A549 (cell line): ENCODE results near the gene GAS2L2.

ENCODE experiments used
- CHD4 ChIP-seq: fragments of 200-600 bp; sonication (generic); IDR thresholded peaks from 2 replicates; pipeline ENCODE4 v1.6.1; 2016; ENCODE audit warnings: antibody characterized with exemption, mild to moderate bottlenecking, borderline replicate concordance
- EP300 ChIP-seq, 2 experiments: fragments of >200 bp; sonication (Bioruptor Twin); formaldehyde crosslinking; IDR thresholded peaks; 2 replicates in 1 of 2; 3 replicates in 1 of 2; pipeline ENCODE4 v1.6.1; 2016 to 2017
- HOXA7 ChIP-seq: fragments of 250-450 bp; sonication (Bioruptor Pico); IDR thresholded peaks from 2 replicates; pipeline ENCODE4 v1.5.0; 2020; ENCODE audit warnings: mild to moderate bottlenecking, moderate library complexity
- POLR2A ChIP-seq: IDR thresholded peaks from 2 replicates; pipeline ENCODE4 v1.6.1; 2012; ENCODE audit warnings: mild to moderate bottlenecking, low read length
- RFX5 ChIP-seq: fragments of 450-650 bp; IDR thresholded peaks from 2 replicates; pipeline ENCODE4 v1.7.1; 2014; ENCODE audit warnings: antibody characterized with exemption, mild to moderate bottlenecking, moderate library complexity
- TFCP2L1 ChIP-seq: fragments of 250-450 bp; sonication (Bioruptor Pico); IDR thresholded peaks from 2 replicates; pipeline ENCODE4 v1.5.0; 2021; ENCODE audit warnings: mild to moderate bottlenecking
- TP53 ChIP-seq: fragments of 250-450 bp; sonication (Bioruptor Pico); IDR thresholded peaks from 2 replicates; pipeline ENCODE4 v1.5.0; 2021; ENCODE audit warnings: mild to moderate bottlenecking, moderate library complexity
- ZFP36 ChIP-seq: fragments of 450-650 bp; IDR thresholded peaks from 2 replicates; pipeline ENCODE4 v1.6.1; 2014; ENCODE audit warnings: borderline replicate concordance; ENCODE audit not compliant: partially characterized antibody
- TF ChIP-seq, protein P1 (sequence below): fragments of >200 bp; sonication (Bioruptor Twin); formaldehyde crosslinking; IDR thresholded peaks from 3 replicates; pipeline ENCODE4 v1.5.1; 2016
- TF ChIP-seq, protein P2 (sequence below): IDR thresholded peaks from 2 replicates; pipeline ENCODE4 v1.6.1; 2012
- TF ChIP-seq, protein P3 (sequence below): fragments of 200-600 bp; sonication (generic); IDR thresholded peaks from 2 replicates; pipeline ENCODE4 v1.6.1; 2016; ENCODE audit warnings: antibody characterized with exemption, mild to moderate bottlenecking, moderate library complexity
- TF ChIP-seq, protein P4 (sequence below): fragments of 150-350 bp; IDR thresholded peaks from 2 replicates; pipeline ENCODE4 v1.6.1; 2014; ENCODE audit warnings: low read depth, mild to moderate bottlenecking, low read length
- TF ChIP-seq, protein P5 (sequence below): fragments of >200 bp; sonication (Bioruptor Twin); formaldehyde crosslinking; IDR thresholded peaks from 3 replicates; pipeline ENCODE4 v1.6.1; 2016

DNA sequence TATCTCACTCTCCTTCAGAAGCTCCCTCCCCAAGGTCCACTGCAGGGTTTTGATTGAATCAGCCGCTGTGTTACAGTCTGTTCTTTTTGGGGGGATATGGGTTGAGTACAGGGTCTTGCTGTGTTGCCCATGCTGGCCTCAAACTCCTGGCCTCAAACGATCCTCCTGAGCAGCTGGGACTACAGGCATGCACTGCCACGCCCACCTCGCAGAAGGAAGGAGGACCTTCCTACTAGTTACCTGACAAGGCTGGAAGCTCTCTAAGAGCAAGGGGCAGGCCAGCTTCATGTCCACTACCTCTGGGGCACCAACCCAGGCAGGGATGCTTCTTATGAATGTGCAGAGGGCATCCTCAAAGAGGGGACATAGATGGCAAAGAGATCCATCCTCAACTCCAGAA lies 44.3 kb upstream of the GAS2L2 start:
- TF ChIP-seq, protein P1, sequence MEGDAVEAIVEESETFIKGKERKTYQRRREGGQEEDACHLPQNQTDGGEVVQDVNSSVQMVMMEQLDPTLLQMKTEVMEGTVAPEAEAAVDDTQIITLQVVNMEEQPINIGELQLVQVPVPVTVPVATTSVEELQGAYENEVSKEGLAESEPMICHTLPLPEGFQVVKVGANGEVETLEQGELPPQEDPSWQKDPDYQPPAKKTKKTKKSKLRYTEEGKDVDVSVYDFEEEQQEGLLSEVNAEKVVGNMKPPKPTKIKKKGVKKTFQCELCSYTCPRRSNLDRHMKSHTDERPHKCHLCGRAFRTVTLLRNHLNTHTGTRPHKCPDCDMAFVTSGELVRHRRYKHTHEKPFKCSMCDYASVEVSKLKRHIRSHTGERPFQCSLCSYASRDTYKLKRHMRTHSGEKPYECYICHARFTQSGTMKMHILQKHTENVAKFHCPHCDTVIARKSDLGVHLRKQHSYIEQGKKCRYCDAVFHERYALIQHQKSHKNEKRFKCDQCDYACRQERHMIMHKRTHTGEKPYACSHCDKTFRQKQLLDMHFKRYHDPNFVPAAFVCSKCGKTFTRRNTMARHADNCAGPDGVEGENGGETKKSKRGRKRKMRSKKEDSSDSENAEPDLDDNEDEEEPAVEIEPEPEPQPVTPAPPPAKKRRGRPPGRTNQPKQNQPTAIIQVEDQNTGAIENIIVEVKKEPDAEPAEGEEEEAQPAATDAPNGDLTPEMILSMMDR: no peak
- TF ChIP-seq, protein P2, sequence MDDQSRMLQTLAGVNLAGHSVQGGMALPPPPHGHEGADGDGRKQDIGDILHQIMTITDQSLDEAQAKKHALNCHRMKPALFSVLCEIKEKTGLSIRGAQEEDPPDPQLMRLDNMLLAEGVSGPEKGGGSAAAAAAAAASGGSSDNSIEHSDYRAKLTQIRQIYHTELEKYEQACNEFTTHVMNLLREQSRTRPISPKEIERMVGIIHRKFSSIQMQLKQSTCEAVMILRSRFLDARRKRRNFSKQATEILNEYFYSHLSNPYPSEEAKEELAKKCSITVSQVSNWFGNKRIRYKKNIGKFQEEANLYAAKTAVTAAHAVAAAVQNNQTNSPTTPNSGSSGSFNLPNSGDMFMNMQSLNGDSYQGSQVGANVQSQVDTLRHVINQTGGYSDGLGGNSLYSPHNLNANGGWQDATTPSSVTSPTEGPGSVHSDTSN: no peak
- TF ChIP-seq CHD4: no peak
- TF ChIP-seq, protein P3, sequence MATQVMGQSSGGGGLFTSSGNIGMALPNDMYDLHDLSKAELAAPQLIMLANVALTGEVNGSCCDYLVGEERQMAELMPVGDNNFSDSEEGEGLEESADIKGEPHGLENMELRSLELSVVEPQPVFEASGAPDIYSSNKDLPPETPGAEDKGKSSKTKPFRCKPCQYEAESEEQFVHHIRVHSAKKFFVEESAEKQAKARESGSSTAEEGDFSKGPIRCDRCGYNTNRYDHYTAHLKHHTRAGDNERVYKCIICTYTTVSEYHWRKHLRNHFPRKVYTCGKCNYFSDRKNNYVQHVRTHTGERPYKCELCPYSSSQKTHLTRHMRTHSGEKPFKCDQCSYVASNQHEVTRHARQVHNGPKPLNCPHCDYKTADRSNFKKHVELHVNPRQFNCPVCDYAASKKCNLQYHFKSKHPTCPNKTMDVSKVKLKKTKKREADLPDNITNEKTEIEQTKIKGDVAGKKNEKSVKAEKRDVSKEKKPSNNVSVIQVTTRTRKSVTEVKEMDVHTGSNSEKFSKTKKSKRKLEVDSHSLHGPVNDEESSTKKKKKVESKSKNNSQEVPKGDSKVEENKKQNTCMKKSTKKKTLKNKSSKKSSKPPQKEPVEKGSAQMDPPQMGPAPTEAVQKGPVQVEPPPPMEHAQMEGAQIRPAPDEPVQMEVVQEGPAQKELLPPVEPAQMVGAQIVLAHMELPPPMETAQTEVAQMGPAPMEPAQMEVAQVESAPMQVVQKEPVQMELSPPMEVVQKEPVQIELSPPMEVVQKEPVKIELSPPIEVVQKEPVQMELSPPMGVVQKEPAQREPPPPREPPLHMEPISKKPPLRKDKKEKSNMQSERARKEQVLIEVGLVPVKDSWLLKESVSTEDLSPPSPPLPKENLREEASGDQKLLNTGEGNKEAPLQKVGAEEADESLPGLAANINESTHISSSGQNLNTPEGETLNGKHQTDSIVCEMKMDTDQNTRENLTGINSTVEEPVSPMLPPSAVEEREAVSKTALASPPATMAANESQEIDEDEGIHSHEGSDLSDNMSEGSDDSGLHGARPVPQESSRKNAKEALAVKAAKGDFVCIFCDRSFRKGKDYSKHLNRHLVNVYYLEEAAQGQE: no peak
- no peak for TF ChIP-seq TFCP2L1 (CRISPR knock-in tag)
- TF ChIP-seq EP300 (IDR thresholded peaks at IDR 0.05): no peak
- TF ChIP-seq HOXA7: no peak
- TF ChIP-seq TP53 (CRISPR knock-in tag): no peak
- no peak for TF ChIP-seq RFX5
- no peak for TF ChIP-seq POLR2A
- TF ChIP-seq, protein P4, sequence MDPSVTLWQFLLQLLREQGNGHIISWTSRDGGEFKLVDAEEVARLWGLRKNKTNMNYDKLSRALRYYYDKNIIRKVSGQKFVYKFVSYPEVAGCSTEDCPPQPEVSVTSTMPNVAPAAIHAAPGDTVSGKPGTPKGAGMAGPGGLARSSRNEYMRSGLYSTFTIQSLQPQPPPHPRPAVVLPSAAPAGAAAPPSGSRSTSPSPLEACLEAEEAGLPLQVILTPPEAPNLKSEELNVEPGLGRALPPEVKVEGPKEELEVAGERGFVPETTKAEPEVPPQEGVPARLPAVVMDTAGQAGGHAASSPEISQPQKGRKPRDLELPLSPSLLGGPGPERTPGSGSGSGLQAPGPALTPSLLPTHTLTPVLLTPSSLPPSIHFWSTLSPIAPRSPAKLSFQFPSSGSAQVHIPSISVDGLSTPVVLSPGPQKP: no peak
- TF ChIP-seq ZFP36: no peak
- TF ChIP-seq, protein P5, sequence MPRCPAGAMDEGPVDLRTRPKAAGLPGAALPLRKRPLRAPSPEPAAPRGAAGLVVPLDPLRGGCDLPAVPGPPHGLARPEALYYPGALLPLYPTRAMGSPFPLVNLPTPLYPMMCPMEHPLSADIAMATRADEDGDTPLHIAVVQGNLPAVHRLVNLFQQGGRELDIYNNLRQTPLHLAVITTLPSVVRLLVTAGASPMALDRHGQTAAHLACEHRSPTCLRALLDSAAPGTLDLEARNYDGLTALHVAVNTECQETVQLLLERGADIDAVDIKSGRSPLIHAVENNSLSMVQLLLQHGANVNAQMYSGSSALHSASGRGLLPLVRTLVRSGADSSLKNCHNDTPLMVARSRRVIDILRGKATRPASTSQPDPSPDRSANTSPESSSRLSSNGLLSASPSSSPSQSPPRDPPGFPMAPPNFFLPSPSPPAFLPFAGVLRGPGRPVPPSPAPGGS: no peak
